ENCODE data around the gene KIF9. TPM values are rescaled to one million over a fixed set of nuclear protein-coding genes. Genes with fewer than 3 reads are reported as not detected.

Gene KIF9
- total RNA-seq (2022; extraction: Qiagen RNA extraction), result 18.4 to 23.4 TPM (median 20.7 TPM) in 5 replicates

GRCh38 chr3:47282424-47283192 is at the start of gene KIF9, which contains the start of gene KLHL18:
Gene KIF9 (minus strand): TSS chr3:47282799. CDS start chr3:47277374, 5,425 bp downstream.
Gene KLHL18 (plus strand): TSS chr3:47282944. CDS start chr3:47282966, 22 bp downstream.

Other genes starting within 250 kb of the KIF9 start
- 15.7 to 25.4 TPM (median 17.7 TPM) in 5 replicates for gene SETD2, start 118.7 kb downstream of the KIF9 start, total RNA-seq (2022; extraction: Qiagen RNA extraction)
- 15.7 to 20.1 TPM (median 19.0 TPM) in 5 replicates for gene KLHL18, start 145 bp upstream of the KIF9 start, total RNA-seq (2022; extraction: Qiagen RNA extraction)
- 22.5 to 25.3 TPM (median 24.1 TPM) in 5 replicates for gene PTPN23, start 98.2 kb upstream of the KIF9 start, total RNA-seq (2022; extraction: Qiagen RNA extraction)
- gene SCAP, start 193.1 kb upstream of the KIF9 start, total RNA-seq (2022; extraction: Qiagen RNA extraction), result 21.2 to 31.7 TPM (median 30.0 TPM) in 5 replicates
- 26.6 to 29.5 TPM (median 27.6 TPM) in 5 replicates for gene ELP6, start 230.9 kb upstream of the KIF9 start, total RNA-seq (2022; extraction: Qiagen RNA extraction)

Measured in A549 treated with CORT108297 at 1 μM for 4 hours (cell line).